Sigmoid colon (tissue), 7 donors: Measurements from ENCODE around the gene ACVR1. TPM values are rescaled to one million over a fixed set of nuclear protein-coding genes. Genes with fewer than 3 reads are reported as not detected.

Experiments
- DNase-seq: peaks from one replicate; pipeline ENCODE4 v3.0.0-alpha.2; 2019
- H3K27ac ChIP-seq, 4 donors: fragments of 200-600 bp; sonication (generic); one replicate each; pipeline ENCODE4 v1.5.1; 2016 to 2019; ENCODE audit warnings: mild to moderate bottlenecking in 1 of 4
- H3K27me3 ChIP-seq, 3 donors: fragments of 200-600 bp; sonication (generic); one replicate each; pipeline ENCODE4 v1.5.1; 2019; ENCODE audit warnings: mild to moderate bottlenecking in 1 of 3
- H3K36me3 ChIP-seq, 4 donors: fragments of 200-600 bp; sonication (generic); one replicate each; pipeline ENCODE4 v1.5.1; 2016 to 2019
- H3K4me1 ChIP-seq, 4 donors: fragments of 200-600 bp; sonication (generic); one replicate each; pipeline ENCODE4 v1.5.1; 2017 to 2019
- H3K4me3 ChIP-seq, 4 donors: fragments of 200-600 bp; sonication (generic); one replicate each; pipeline ENCODE4 v1.5.1; 2017 to 2019; ENCODE audit warnings: mild to moderate bottlenecking in 2 of 4, moderate library complexity in 1 of 4
- H3K9me3 ChIP-seq, 4 donors: fragments of 200-600 bp in 3 of 4; sonication (generic) in 3 of 4; one replicate each; pipeline versions ENCODE4 v1.5.1 to v1.6.1; 2013 to 2019
- CTCF ChIP-seq, 4 experiments: fragments of 450-650 bp in 3 of 4; fragments of 200-600 bp in 1 of 4; IDR thresholded peaks; one replicate each; pipeline ENCODE4 v1.5.1; 2016 to 2019; ENCODE audit warnings: antibody characterized with exemption in 4 of 4, mild to moderate bottlenecking in 3 of 4, moderate library complexity in 2 of 4
- EP300 ChIP-seq, 4 donors: sonication (generic); formaldehyde crosslinking; IDR thresholded peaks; one replicate each; pipeline ENCODE4 v1.6.1; 2017; ENCODE audit warnings: antibody characterized with exemption in 4 of 4
- POLR2A ChIP-seq, 2 donors: fragments of 450-650 bp; IDR thresholded peaks; one replicate each; pipeline ENCODE4 v1.6.1; 2016; ENCODE audit warnings: antibody characterized with exemption in 2 of 2, mild to moderate bottlenecking in 2 of 2, moderate library complexity in 2 of 2
- POLR2AphosphoS5 ChIP-seq, 4 donors: sonication (generic); formaldehyde crosslinking; IDR thresholded peaks; one replicate each; pipeline ENCODE4 v1.6.1; 2017; ENCODE audit warnings: antibody characterized with exemption in 4 of 4
- WGBS, 2 donors: extraction: QIAGEN DNeasy Blood & Tissue Kit; methylation state at CpG; one replicate each; pipeline ENCODE4 v1.1.7; 2013; 5-methylcytosine and 5-hydroxymethylcytosine counted together
- intact Hi-C: fragments of 100-400 bp; cut with DNase I; formaldehyde crosslinking; loops from one replicate; pipeline ENCODE4 v1.15.1; 2023
- polyA plus RNA-seq, 3 donors: library from polyadenylated mRNA; stranded (reverse); fragments of 200-250 nt; gene quantifications; one replicate each; pipeline ENCODE4 v1.2.3, GENCODE V29; 2013
- total RNA-seq, 4 donors: library from RNA; depleted of rRNA; stranded (reverse); fragments of >200 nt; gene quantifications; one replicate each; pipeline ENCODE4 v1.1.0, GENCODE V29; 2016
- donor health status: healthy with polysubstance abuse.
- donor health status: Bipolar disorder and iron deficiency.
- donor health status: healthy.

ACVR1 gene
- total and polyA plus RNA-seq, 7 donors, result 2.3 to 36.0 (median 20.0) TPM

- intact Hi-C loops, result no loop called here
- H3K27me3 ChIP-seq, result no peaks in the 10 kb centered on the region
- peaks cover 0 to 18% (median 14%) of the 10 kb centered on the region in 4 donors for H3K4me1 ChIP-seq
- H3K9me3 ChIP-seq, result no peaks in the 10 kb centered on the region
- H3K27ac ChIP-seq, result no peak overlapping the region
- H3K36me3 ChIP-seq, result peaks cover 0 to 28% (median 11%) of the 10 kb centered on the region in 4 donors
- DNase-seq, result no peak
- TF ChIP-seq POLR2AphosphoS5 (IDR thresholded peaks at IDR 0.05), result no peak
- TF ChIP-seq POLR2A (IDR thresholded peaks at IDR 0.05), result no peak
- no peak for TF ChIP-seq EP300 (IDR thresholded peaks at IDR 0.05)
- no peak for TF ChIP-seq CTCF (IDR thresholded peaks at IDR 0.05)
- 98 to 99% methylated on average over 7 of the region's 7 CpGs for WGBS, 2 donors
- no peak overlapping the region for H3K4me3 ChIP-seq
These were observed 57.9 kb downstream of the ACVR1 start for GRCh38 chr2:157818227-157818626.

- H3K9me3 ChIP-seq, result no peaks in the 10 kb centered on the region
- no peak overlapping the region for H3K27ac ChIP-seq
- H3K36me3 ChIP-seq, result peaks cover 0 to 28% (median 11%) of the 10 kb centered on the region in 4 donors
- H3K4me3 ChIP-seq, result no peak overlapping the region
- no peaks in the 10 kb centered on the region for H3K27me3 ChIP-seq
- no peak for DNase-seq
- WGBS, 2 donors, result 93 to 98% methylated on average over 1 of the region's 1 CpG
- TF ChIP-seq EP300 (IDR thresholded peaks at IDR 0.05), result no peak
- TF ChIP-seq CTCF (IDR thresholded peaks at IDR 0.05), result no peak
- no peak for TF ChIP-seq POLR2A (IDR thresholded peaks at IDR 0.05)
- no peak for TF ChIP-seq POLR2AphosphoS5 (IDR thresholded peaks at IDR 0.05)
- intact Hi-C loops, result no loop called here
- no peaks in the 10 kb centered on the region for H3K4me1 ChIP-seq
These were observed 60.7 kb downstream of the ACVR1 start for GRCh38 chr2:157815421-157815820.

GRCh38 chr2:157813467-157813866, 62.7 kb downstream of the ACVR1 start:
- Histone ChIP-seq H3K4me1 (peaks cover 0 to 7% (median 3%) of the 10 kb centered on the region in 4 donors), H3K4me3 (no peak overlapping the region), H3K9me3 (no peaks in the 10 kb centered on the region), H3K27me3 (no peaks in the 10 kb centered on the region), H3K27ac (no peak overlapping the region), H3K36me3 (peaks cover 0 to 28% (median 11%) of the 10 kb centered on the region in 4 donors)
- no peak for TF ChIP-seq EP300 (IDR thresholded peaks at IDR 0.05)
- intact Hi-C loops, result no loop called here
- WGBS, 2 donors, result 95 to 96% methylated on average over 2 of the region's 2 CpGs
- DNase-seq, result no peak

GRCh38 chr2:157810037-157810436, 66.1 kb downstream of the ACVR1 start:
- H3K27ac ChIP-seq, result no peak overlapping the region
- intact Hi-C loops, result no loop called here
- no peaks in the 10 kb centered on the region for H3K9me3 ChIP-seq
- H3K36me3 ChIP-seq, result no peaks in the 10 kb centered on the region
- WGBS, 2 donors, result 71 to 84% methylated on average over 1 of the region's 1 CpG
- no peak for DNase-seq
- H3K4me3 ChIP-seq, result no peak overlapping the region
- TF ChIP-seq CTCF (IDR thresholded peaks at IDR 0.05), result no peak
- no peak for TF ChIP-seq POLR2A (IDR thresholded peaks at IDR 0.05)
- no peak for TF ChIP-seq EP300 (IDR thresholded peaks at IDR 0.05)
- no peak for TF ChIP-seq POLR2AphosphoS5 (IDR thresholded peaks at IDR 0.05)
- peaks cover 0 to 7% (median 3%) of the 10 kb centered on the region in 4 donors for H3K4me1 ChIP-seq
- no peaks in the 10 kb centered on the region for H3K27me3 ChIP-seq

GRCh38 chr2:157809212-157809611, 66.9 kb downstream of the ACVR1 start:
- DNase-seq, result no peak
- WGBS, 2 donors, result 85 to 88% methylated on average over 4 of the region's 4 CpGs
- H3K36me3 ChIP-seq, result no peaks in the 10 kb centered on the region
- H3K27me3 ChIP-seq, result no peaks in the 10 kb centered on the region
- H3K4me3 ChIP-seq, result no peak overlapping the region
- intact Hi-C loops, result no loop called here
- H3K4me1 ChIP-seq, result peaks cover 0 to 7% (median 3%) of the 10 kb centered on the region in 4 donors
- H3K9me3 ChIP-seq, result no peaks in the 10 kb centered on the region
- TF ChIP-seq POLR2AphosphoS5 (IDR thresholded peaks at IDR 0.05), result no peak
- no peak for TF ChIP-seq CTCF (IDR thresholded peaks at IDR 0.05)
- TF ChIP-seq POLR2A (IDR thresholded peaks at IDR 0.05), result no peak
- H3K27ac ChIP-seq, result no peak overlapping the region
